Keratinocyte (primary cell): ENCODE results near the gene CCDC170.

Experiments used
- CTCF ChIP-seq, 3 experiments: IDR thresholded peaks in 1 of 3; conservative IDR thresholded peaks in 1 of 3; optimal IDR thresholded peaks in 1 of 3; 2 replicates in 2 of 3; 3 replicates in 1 of 3; pipeline versions ENCODE3 to v1.5.1; 2011; ENCODE audit warnings: low read length in 3 of 3, mild to moderate bottlenecking in 3 of 3, moderate library complexity in 2 of 3, control low read depth in 1 of 3, inconsistent platforms in 1 of 3; ENCODE audit not compliant: insufficient read depth in 2 of 3; ENCODE audit errors: extremely low read depth in 1 of 3
- EZH2 ChIP-seq: IDR thresholded peaks from one replicate; pipeline ENCODE4 v1.6.1; 2012; ENCODE audit warnings: inconsistent platforms, mild to moderate bottlenecking, low read length, moderate library complexity

- TF ChIP-seq CTCF (optimal IDR thresholded peaks at IDR 0.05 in 1 of 3, IDR thresholded peaks at IDR 0.05 in 1 of 3, conservative IDR thresholded peaks at IDR 0.05 in 1 of 3; ENCODE audit: extremely low read depth in 1 of 3, insufficient read depth in 2 of 3, low read length in 3 of 3) = no peak
- TF ChIP-seq EZH2 = no peak
These were observed 122.8 kb downstream of the CCDC170 start for GRCh38 chr6:151616600-151616999.
